HepG2 (cell line): ENCODE results near the gene MXRA8. TPM values are rescaled to one million over a fixed set of nuclear protein-coding genes. Genes with fewer than 3 reads are reported as not detected.
A peak's percentile ranks its signal among the peaks of the same experiment; 100 is the strongest.

Source experiments
- ARID4A ChIP-seq: sonication (generic); formaldehyde crosslinking; IDR thresholded peaks from 2 replicates; pipeline ENCODE4 v1.5.0; 2020; ENCODE audit warnings: mild to moderate bottlenecking, missing genetic modification reagents, borderline replicate concordance
- ATAD3A ChIP-seq: sonication (generic); formaldehyde crosslinking; IDR thresholded peaks from 2 replicates; pipeline ENCODE4 v1.4.0; 2020; ENCODE audit warnings: missing genetic modification reagents
- CEBPB ChIP-seq: IDR thresholded peaks from 2 replicates; pipeline ENCODE4 v1.6.1; 2011; ENCODE audit warnings: low read depth, low read length, improper control_type of control experiment, borderline replicate concordance
- DNMT3B ChIP-seq: conservative IDR thresholded peaks from 2 replicates; pipeline ENCODE4 v1.6.1; 2016; ENCODE audit warnings: missing biosample characterization, control low read depth
- FOXM1 ChIP-seq: sonication (generic); formaldehyde crosslinking; IDR thresholded peaks from 2 replicates; pipeline ENCODE4 v1.5.0; 2020; ENCODE audit warnings: missing genetic modification reagents
- IRF9 ChIP-seq: sonication (generic); formaldehyde crosslinking; IDR thresholded peaks from 2 replicates; pipeline ENCODE4 v1.8.0; 2022; ENCODE audit warnings: missing genetic modification reagents, mild to moderate bottlenecking, borderline replicate concordance
- IRX3 ChIP-seq: sonication (generic); formaldehyde crosslinking; IDR thresholded peaks from 2 replicates; pipeline ENCODE4 v1.8.1; 2023; ENCODE audit warnings: mild to moderate bottlenecking, low read depth, missing genetic modification reagents, borderline replicate concordance
- PAWR ChIP-seq: sonication (generic); formaldehyde crosslinking; IDR thresholded peaks from 2 replicates; pipeline ENCODE4 v1.4.0; 2020; ENCODE audit warnings: missing genetic modification reagents, mild to moderate bottlenecking, borderline replicate concordance
- PHF20 ChIP-seq: sonication (generic); formaldehyde crosslinking; IDR thresholded peaks from 2 replicates; pipeline ENCODE4 v1.5.0; 2020; ENCODE audit warnings: mild to moderate bottlenecking, missing genetic modification reagents
- TBL1XR1 ChIP-seq: fragments of 150-350 bp; IDR thresholded peaks from 2 replicates; pipeline ENCODE4 v1.6.1; 2014; ENCODE audit warnings: borderline replicate concordance, low read length; ENCODE audit not compliant: partially characterized antibody
- TSC22D2 ChIP-seq: sonication (generic); formaldehyde crosslinking; IDR thresholded peaks from 2 replicates; pipeline ENCODE4 v1.5.1; 2020; ENCODE audit warnings: missing genetic modification reagents, mild to moderate bottlenecking, borderline replicate concordance
- ZNF18 ChIP-seq: sonication (generic); formaldehyde crosslinking; IDR thresholded peaks from 2 replicates; pipeline ENCODE4 v1.8.0; 2022; ENCODE audit warnings: mild to moderate bottlenecking, missing genetic modification reagents; ENCODE audit not compliant: insufficient replicate concordance
- ZNF251 ChIP-seq: sonication (generic); formaldehyde crosslinking; IDR thresholded peaks from 2 replicates; pipeline ENCODE4 v1.9.0; 2021; ENCODE audit warnings: mild to moderate bottlenecking, missing genetic modification reagents
- ZNF263 ChIP-seq: sonication (generic); formaldehyde crosslinking; IDR thresholded peaks from 2 replicates; pipeline ENCODE4 v1.4.0; 2020; ENCODE audit warnings: missing genetic modification reagents
- ZNF468 ChIP-seq: sonication (generic); formaldehyde crosslinking; IDR thresholded peaks from 2 replicates; pipeline ENCODE4 v1.8.0; 2022; ENCODE audit warnings: mild to moderate bottlenecking, moderate library complexity, missing genetic modification reagents
- ZNF556 ChIP-seq: sonication (generic); formaldehyde crosslinking; IDR thresholded peaks from 2 replicates; pipeline ENCODE4 v1.4.0; 2020; ENCODE audit warnings: mild to moderate bottlenecking, missing genetic modification reagents, borderline replicate concordance
- ZNF580 ChIP-seq: IDR thresholded peaks from 2 replicates; pipeline ENCODE4 v1.6.1; 2016; ENCODE audit warnings: low read depth, borderline replicate concordance
- ZNF691 ChIP-seq: sonication (generic); formaldehyde crosslinking; IDR thresholded peaks from 2 replicates; pipeline ENCODE4 v1.4.0; 2020; ENCODE audit warnings: missing genetic modification reagents, low read depth, mild to moderate bottlenecking, borderline replicate concordance
- ZNF740 ChIP-seq: sonication (generic); formaldehyde crosslinking; IDR thresholded peaks from 2 replicates; pipeline ENCODE4 v1.4.0; 2020; ENCODE audit warnings: missing genetic modification reagents
- ZNF746 ChIP-seq: sonication (generic); formaldehyde crosslinking; IDR thresholded peaks from 2 replicates; pipeline ENCODE4 v1.8.0; 2022; ENCODE audit warnings: mild to moderate bottlenecking, missing genetic modification reagents
- polyA plus RNA-seq, 8 experiments: library from polyadenylated mRNA; depleted of rRNA in 3 of 8; stranded (reverse) in 7 of 8; unstranded in 1 of 8; fragments of >200 nt; fragmentation: Illumina TruSeq in 4 of 8; extraction: Trizol in 4 of 8; gene quantifications; 2 replicates each; pipeline versions ENCODE4 v1.2.1 to v1.2.3, GENCODE V29; 2011 to 2016; ENCODE audit warnings: low read depth in 4 of 8, missing spikeins in 1 of 8, mixed read lengths in 1 of 8; ENCODE audit not compliant: insufficient read depth in 1 of 8
- total RNA-seq, 5 experiments: library from RNA; depleted of rRNA; stranded (reverse); fragments of >200 nt; fragmentation: Illumina TruSeq; extraction: Trizol; gene quantifications; 2 replicates each; pipeline ENCODE4 v1.2.3, GENCODE V29; 2016; ENCODE audit warnings: low read depth in 1 of 5

MXRA8 gene
- total and polyA plus RNA-seq, 2 of the 13 experiments (the other 11 are each of a cell fraction or from before 2014, with no cell fraction given), result 19.8 to 44.8 TPM

- TF ChIP-seq ZNF746 (CRISPR knock-in tag), result no peak; the same call in 1 of the 2 replicates
- TF ChIP-seq ZNF18 (CRISPR knock-in tag), result no peak
- TF ChIP-seq IRX3, result no peak; the same call in 1 of the 2 replicates
- peak; percentile 48; the same call in 1 of the 2 replicates for TF ChIP-seq ZNF556
- no peak for TF ChIP-seq ATAD3A
- TF ChIP-seq IRF9, result peak; percentile 58; the same call in 1 of the 2 replicates
- peak; percentile 44; the same call in 1 of the 2 replicates for TF ChIP-seq ZNF691 (CRISPR knock-in tag)
- TF ChIP-seq ZNF468 (CRISPR knock-in tag), result no peak
- TF ChIP-seq TBL1XR1, result peak; percentile 24
- no peak for TF ChIP-seq FOXM1 (CRISPR knock-in tag)
- TF ChIP-seq DNMT3B (CRISPR knock-in tag), result no peak
- TF ChIP-seq TSC22D2, result 0 out of 2 replicates have a peak, but pooled peaks have one; percentile 26
- TF ChIP-seq ZNF580 (CRISPR knock-in tag), result peak; percentile 67; the same call in 1 of the 2 replicates
- TF ChIP-seq CEBPB, result no peak
- TF ChIP-seq ZNF740 (CRISPR knock-in tag), result no peak
- peak; percentile 13; the same call in 1 of the 2 replicates for TF ChIP-seq ZNF263 (CRISPR knock-in tag)
- TF ChIP-seq ARID4A (CRISPR knock-in tag), result peak; percentile 99
- TF ChIP-seq PHF20 (CRISPR knock-in tag), result peak; percentile 89
- 0 out of 2 replicates have a peak, but pooled peaks have one; percentile 83 for TF ChIP-seq PAWR
- TF ChIP-seq ZNF251, result 0 out of 2 replicates have a peak, but pooled peaks have one; percentile 23
Observed at GRCh38 chr1:1399187-1399871, 41.0 kb upstream of the MXRA8 start, which contains the start of gene CCNL2 (continued).
